GDM1 (cell line): Measurements from ENCODE around the gene LGMN.
"Not testable (repeated sequence)": the region's sequence is repeated elsewhere in the genome, so short reads cannot be mapped to it uniquely, and the experiment has no call there.

Experiments used
- DNase-seq: peaks from one replicate; lab custom pipeline; 2025; lab: John Stamatoyannopoulos, UW

LGMN gene

DNA sequence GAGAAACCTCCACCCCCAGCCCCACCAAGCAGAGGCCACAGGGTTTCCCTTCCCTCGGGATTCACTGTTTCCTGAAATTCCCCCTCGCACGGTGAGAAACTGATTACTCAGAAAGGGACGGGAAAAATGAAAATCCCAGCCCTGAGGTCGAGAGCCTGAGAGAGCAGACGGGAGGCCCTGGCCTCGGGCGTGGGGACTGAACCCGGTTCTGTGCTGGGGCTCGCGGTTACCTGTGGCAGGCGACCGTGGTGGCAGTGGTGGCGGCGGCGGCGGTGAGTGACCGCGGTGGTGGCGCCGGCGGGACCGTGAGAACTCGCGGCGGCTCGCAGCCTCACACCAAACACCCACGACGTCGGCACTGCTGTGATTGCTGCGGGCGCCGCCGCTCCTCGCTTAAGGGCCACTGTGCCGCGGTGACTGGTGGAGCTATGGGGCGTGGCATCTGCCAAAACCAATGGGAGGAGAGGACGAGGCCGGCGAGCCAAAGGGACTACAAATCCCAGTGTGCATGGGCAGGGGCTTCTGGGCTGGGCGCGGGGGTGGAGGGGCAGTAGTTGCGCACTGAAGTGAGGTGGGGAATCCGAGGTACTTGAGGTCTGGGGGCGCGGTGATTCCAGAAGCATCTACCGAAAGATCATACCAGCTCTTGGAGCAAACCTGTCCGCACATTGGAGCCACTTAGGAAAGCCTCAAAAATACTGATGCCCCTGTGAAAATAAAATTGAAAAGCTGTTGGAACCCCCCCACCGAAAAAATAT is at the start of gene LGMN:
LGMN (minus strand) TSS at position 369 of the 758 bp plus-strand sequence. CDS start 15,841 bp downstream, outside the sequence.
- DNase-seq, result no peak

DNA sequence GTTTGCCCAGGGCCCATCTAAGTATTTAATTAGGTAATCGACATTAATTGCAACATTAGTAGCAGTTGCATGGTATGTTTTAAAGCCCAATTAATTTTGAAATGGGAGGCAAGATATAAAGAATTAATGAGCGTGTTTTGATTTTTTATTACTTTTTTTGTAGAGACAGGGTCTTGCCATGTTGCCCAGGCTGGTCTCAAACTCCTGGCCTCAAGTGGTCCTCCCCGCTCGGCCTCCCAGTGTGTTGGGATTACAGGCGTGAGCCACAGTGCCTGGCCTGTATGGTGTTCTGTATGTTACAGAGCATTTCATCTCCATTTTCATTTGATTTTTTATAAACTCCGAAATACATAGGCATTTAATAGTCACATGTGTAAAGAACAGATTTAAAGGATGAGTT is 46.5 kb upstream of the LGMN start:
- DNase-seq, result no peak

DNA sequence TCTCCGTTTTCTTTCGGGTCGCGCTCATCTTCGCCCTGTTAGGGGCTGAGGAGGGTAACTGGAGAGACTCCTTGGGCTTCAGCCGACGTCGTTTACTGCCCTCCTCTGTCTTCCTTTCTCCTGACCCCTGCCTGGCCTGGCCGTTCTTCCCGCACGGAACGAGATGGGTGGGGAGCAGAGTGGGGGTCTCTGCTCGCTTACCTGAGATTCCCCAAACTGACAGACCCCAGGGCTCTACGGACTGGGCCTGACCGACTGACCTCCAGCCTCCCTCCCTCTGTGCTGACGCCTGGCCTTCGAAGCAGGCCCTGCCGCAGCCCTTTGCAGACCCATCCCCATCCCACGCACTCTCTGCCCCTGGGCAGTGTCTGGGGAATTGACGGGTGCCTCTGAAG is 46.1 kb upstream of the LGMN start:
- no peak for DNase-seq

DNA sequence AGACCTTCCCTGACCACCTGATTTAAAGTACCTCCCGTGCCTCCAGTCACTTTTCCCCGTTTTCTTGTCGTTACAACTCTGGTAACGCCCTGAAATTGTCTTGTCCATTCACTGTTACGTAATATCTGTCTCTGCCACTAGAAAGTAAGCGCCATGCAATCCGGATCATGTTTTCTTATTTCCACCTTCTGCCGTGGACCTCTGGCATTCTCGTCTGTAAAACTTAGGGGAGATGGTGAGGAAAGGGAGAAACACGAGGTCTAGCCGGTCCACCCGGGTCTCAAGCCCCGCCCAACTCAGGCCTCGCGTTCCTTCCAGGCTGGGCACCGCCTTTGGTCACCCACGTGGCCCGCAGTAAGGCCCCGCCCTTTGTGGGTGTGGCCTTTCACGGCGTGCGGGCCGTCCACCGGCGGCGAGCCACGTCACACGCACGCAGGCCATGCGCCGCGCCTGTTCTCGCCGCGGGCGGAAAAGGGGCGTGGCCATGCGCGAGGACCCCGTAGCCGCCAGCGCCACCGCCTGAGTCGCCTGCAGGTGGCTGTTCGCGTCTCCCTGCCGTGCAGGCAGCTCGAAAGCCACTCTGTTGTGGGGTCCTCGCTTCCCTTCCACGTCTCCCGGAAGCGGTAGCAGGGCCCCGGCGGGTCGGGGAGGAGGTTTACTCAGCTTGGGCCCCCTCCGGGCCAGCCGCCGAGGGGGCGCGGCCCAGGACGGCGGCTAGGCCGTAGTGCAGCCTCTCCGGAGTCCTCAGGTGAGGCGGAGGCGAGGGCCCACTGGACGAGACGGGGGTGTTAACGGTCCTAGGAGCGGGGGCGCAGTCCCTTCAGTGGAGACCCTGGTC is 45.5 kb upstream of the LGMN start, which contains the start of gene GOLGA5:
GOLGA5 (plus strand) TSS at position 597 of the 838 bp plus-strand sequence. CDS start 3,133 bp downstream, outside the sequence.
- DNase-seq, result peak; percentile 99

DNA sequence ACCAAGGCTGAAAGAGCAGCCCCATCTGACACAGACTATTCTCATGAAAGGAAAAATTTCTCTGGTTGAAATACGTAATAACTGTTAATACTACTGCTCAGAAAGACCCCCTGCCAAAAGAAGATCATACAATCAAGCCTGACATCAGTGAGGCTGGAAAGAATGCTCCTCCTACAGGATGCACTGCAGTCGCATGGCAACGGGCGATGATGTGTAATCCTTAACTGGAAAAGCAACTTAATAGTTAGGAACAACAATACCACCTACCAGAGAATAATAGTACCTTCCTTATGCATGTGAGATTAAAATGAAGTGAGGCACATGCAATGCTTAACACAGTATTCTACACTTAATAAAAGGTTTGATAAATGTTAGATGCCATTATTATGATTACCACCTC is 44.5 kb upstream of the LGMN start:
- no peak for DNase-seq

DNA sequence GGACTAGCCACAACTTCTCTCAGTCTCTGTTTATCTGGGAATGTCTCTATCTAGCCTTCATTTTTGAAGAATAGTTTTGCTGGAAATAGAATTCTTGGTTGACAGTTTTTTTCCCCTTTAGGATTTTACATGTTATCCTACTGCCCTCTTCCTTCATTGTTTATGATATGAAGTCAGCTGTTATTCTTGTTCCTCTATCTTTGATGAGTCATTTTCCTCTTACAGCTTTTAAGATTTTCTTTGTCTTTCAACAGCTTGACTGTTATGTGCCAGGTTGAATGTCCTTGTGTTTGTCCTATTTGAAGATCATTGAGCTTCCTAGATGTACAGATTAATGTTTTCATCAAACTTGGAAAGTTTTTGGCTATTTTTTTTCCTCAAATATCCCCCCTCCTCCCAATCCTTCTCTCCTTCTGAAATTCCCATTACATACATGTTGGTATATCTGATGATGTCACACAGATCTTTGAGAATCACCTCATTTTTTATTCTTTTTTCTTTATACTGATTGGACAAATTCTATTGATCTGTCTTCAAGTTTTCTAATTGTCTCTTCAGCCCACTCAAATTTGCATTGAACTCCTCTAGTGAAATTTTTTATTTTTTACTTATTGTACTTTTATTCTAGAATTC is 41.1 kb upstream of the LGMN start:
- DNase-seq, result no peak

- DNase-seq, result no peak
Measured at GRCh38 chr14:92787554-92787953, 39.1 kb upstream of the LGMN start.

GRCh38 chr14:92786427-92786756 is 38.0 kb upstream of the LGMN start:
- DNase-seq, result no peak

DNA sequence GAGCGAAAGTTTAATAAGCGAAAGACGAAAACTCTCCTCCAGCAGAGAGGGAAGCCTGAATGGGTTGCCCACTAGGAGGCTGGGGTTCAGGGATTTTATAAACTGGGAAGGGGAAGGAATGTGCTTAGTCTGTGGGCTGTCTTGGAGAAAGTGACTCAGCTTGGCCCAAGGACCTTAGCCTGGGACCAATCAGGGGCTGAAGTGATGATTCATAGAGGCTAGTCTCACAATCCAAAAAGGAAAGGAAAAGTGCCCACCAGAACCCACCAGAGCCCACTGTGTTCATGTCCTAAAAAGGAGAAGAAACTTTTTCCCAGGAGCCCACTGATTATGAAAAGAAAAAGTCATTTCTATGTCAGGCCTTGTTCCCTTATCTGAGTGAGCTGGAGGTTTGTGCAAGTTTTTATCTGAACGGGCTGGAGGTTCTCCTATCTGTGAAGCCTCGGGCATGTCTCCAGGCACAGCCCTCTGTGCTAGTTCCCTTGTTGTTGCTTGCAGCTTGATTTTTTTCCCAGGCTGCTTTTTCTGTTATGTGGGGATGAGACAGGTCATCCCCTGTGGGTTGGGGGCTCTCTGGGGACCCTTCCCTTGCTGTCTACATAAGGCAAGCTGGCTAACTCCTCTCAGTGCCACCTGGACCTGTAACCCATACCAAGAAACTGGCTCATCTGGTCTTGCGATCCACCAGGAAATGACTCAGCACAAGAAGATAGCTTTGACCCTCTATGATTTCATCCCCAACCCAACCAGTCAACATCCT is 37.4 kb upstream of the LGMN start:
- no peak for DNase-seq

DNA sequence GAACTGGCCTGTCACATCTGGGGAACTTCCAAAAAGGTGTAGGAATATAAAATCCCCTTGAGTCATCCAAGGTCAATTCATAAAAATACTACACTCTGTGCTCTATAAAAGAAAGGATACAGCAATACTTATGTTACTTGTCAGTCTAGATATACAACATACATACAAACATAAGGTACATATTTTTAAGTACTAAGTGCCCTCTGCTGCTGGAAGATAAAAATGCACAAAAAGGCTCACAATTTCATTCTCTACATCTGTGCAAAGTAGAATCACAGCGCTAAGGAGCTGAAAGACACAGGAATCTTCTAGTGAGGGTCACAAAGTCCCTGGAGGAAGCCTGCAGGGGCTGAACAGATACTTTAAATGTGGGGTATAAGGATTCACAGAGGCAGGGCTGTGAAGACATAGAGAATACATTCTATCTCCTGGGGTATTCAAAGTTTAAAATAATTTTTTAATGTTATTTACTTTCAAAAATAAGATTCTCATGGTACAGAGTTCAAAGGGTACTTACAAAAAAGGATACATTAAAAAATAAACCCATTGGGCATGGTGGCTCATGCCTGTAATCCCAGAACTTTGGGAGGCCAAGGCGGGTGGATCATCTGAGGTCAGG is 35.5 kb upstream of the LGMN start:
- peak; percentile 39 for DNase-seq

DNA sequence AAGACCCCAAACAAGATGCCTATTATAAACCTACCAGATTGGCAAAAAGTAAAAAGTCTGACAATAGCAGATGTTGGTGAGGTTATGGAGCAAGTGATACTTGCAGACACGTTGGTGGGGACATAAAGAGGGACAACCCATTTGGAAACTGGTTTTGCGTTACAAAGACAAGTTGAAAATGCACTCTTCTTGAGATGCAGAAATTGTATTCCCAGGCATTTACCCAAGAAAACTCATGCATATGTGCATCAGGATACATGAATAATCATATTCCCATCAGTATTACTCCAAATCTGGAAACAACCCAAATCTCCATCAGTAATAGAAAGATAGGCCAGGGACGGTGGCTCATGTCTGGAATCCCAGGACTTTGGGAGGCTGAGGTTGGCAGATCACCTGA is 32.9 kb upstream of the LGMN start:
- no peak for DNase-seq

GRCh38 chr14:92780444-92781232 is 32.2 kb upstream of the LGMN start:
- DNase-seq, result no peak

- not testable (repeated sequence) for DNase-seq
Measured at GRCh38 chr14:92778868-92779565, 30.6 kb upstream of the LGMN start.

DNA sequence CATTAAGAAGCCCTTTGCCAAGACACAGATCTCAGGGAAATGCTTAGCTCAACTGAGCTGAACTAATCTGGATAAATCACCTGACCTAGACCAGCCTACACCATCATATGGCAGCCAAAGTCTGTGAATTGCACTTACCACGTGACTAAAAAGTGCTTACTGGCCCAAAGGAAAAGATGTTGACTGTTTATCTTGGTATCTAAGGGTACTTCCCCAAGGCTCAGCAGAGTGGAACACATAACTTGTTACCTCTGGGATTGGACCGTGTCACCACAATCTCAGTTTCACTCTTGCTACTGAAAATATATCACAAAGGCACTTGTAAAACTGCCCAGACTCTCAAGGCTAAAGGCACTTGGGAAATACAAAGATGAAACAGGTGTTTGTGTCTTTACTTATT is 26.9 kb upstream of the LGMN start:
- DNase-seq, result not testable (repeated sequence)

DNA sequence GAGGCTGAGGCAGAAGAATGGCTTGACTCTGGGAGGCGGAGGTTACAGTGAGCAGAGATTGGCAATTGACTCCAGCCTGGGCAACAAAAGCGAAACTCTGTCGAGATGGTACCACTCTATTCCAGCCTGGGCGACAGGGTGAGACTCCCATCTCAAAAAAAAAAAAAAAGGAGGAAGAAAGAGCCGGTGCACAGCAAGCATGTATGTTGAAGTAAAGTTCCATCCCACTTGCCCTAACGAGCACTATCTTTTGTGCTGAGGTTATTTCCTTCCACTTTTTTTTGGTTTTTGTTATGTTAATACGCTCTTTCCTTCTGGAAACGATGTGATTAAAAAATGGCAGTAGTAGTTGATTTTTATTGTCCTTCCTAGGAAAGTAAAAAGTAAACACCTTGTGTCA is 26.1 kb upstream of the LGMN start:
- no peak for DNase-seq

DNA sequence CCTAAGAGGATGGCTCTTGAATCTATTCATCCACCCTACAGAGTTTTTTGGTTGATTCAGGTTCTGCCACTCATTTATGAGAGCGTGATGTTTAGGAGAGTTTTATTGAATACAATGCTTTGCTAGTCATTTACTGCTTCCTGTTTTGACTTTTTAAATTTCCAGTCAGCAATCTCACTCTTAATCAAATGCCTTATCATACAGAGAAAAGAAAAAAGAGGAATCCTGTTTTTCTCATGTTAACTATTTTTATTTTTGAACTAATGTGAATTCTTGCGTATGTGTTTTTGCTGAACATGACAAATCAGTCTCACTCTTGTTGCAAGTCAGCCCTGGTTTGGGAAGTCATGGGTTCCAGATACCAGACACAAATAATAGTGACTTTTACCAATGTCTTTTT is 22.1 kb upstream of the LGMN start:
- no peak for DNase-seq

DNA sequence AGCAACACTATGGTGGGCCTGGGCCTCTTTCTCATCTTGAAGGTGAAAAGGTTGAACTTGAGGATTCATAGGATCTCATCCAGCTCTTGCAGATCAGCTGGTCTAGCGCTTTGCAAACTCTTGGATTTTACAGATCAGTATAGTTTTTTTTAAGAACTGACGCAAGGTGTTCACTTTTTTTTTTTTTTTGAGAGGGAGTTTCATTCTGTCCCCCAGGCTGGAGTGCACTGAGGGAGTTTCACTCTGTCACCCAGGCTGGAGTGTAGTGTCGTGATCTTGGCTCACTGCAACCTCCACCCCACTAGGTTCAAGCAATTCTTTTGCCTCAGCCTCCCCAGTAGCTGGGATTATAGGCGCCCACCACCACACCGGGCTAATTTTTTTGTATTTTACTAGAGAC is 20.4 kb upstream of the LGMN start:
- no peak for DNase-seq

DNA sequence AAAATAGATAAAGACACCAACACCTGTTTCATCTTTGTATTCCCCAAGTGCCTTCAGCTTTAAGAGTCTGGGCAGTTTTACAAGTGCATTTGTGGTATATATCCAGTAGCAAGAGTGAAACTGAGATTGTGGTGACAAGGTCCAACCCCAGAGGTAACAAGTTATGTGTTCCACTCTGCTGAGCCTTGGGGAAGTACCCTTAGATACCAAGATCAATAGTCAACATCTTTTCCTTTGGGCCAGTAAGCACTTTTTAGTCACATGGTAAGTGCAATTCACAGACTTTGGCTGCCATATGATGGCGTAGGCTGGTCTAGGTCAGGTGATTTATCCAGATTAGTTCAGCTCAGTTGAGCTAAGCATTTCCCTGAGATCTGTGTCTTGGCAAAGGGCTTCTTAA is 19.8 kb upstream of the LGMN start:
- not testable (repeated sequence) for DNase-seq

GRCh38 chr14:92763666-92764631 is 15.5 kb upstream of the LGMN start:
- not testable (repeated sequence) for DNase-seq
